MCF 10A (cell line): ENCODE data around the gene CEP192. TPM values are rescaled to one million over a fixed set of nuclear protein-coding genes. Genes with fewer than 3 reads are reported as not detected.

Experiments used
- BruUV-seq: library from RNA; stranded (reverse); fragments of 400-500 nt; replicated peaks from 2 replicates; lab custom pipeline; 2021; lab: Mats Ljungman, UMichigan
- CTCF ChIA-PET: fragments of 300-600 bp; sonication (Branson Sonifier 250); formaldehyde crosslinking; extraction: SDS; loops from one replicate; lab custom pipeline; 2021; ENCODE audit warnings: antibody characterized with exemption, inconsistent platforms; lab: Yijun Ruan, JAX
- POLR2A ChIA-PET: fragments of 300-600, 350-650 bp; sonication (Branson Sonifier 250); formaldehyde crosslinking; extraction: SDS; loops from one replicate; lab custom pipeline; 2020; ENCODE audit warnings: antibody characterized with exemption, inconsistent platforms; lab: Yijun Ruan, JAX
- DNase-seq: peaks from one replicate; pipeline ENCODE4 v3.0.0-alpha.2; 2018; ENCODE audit not compliant: unreplicated experiment
- H3K27ac Mint-ChIP-seq: one replicate; pipeline ENCODE4 v1.8.0; 2022; ENCODE audit warnings: mild to moderate bottlenecking, low read depth, mixed read lengths; ENCODE audit not compliant: unreplicated experiment
- H3K27me3 Mint-ChIP-seq: one replicate; pipeline ENCODE4 v1.8.0; 2022; ENCODE audit warnings: mixed read lengths; ENCODE audit not compliant: insufficient read depth, unreplicated experiment
- H3K36me3 Mint-ChIP-seq: one replicate; pipeline ENCODE4 v1.8.0; 2022; ENCODE audit warnings: mild to moderate bottlenecking, moderate library complexity, mixed read lengths; ENCODE audit not compliant: insufficient read depth, unreplicated experiment
- H3K4me1 Mint-ChIP-seq: one replicate; pipeline ENCODE4 v1.8.0; 2022; ENCODE audit warnings: mixed read lengths; ENCODE audit not compliant: insufficient read depth, unreplicated experiment
- H3K4me3 Mint-ChIP-seq: one replicate; pipeline ENCODE4 v1.8.0; 2022; ENCODE audit warnings: mild to moderate bottlenecking, moderate library complexity, mixed read lengths; ENCODE audit not compliant: unreplicated experiment
- H3K9me3 Mint-ChIP-seq: one replicate; pipeline ENCODE4 v1.8.0; 2022; ENCODE audit warnings: mixed read lengths; ENCODE audit not compliant: unreplicated experiment
- intact Hi-C: fragments of 100-400 bp; cut with micrococcal nuclease; formaldehyde crosslinking; loops from 2 replicates; pipeline ENCODE4 v1.14.1; 2022
- total RNA-seq: library from RNA; stranded (reverse); gene quantifications from 2 replicates; pipeline ENCODE4 v1.2.3, GENCODE V29; 2022
- TF ChIP-seq, protein P1 (sequence below): fragments of 200-600 bp; IDR thresholded peaks from one replicate; pipeline ENCODE4 v1.8.0; 2022; ENCODE audit warnings: antibody characterized with exemption, mild to moderate bottlenecking; ENCODE audit not compliant: unreplicated experiment

Gene CEP192
- total RNA-seq, 1 experiment from 2014 or later: 14.3 TPM

- TF ChIP-seq, protein P1, sequence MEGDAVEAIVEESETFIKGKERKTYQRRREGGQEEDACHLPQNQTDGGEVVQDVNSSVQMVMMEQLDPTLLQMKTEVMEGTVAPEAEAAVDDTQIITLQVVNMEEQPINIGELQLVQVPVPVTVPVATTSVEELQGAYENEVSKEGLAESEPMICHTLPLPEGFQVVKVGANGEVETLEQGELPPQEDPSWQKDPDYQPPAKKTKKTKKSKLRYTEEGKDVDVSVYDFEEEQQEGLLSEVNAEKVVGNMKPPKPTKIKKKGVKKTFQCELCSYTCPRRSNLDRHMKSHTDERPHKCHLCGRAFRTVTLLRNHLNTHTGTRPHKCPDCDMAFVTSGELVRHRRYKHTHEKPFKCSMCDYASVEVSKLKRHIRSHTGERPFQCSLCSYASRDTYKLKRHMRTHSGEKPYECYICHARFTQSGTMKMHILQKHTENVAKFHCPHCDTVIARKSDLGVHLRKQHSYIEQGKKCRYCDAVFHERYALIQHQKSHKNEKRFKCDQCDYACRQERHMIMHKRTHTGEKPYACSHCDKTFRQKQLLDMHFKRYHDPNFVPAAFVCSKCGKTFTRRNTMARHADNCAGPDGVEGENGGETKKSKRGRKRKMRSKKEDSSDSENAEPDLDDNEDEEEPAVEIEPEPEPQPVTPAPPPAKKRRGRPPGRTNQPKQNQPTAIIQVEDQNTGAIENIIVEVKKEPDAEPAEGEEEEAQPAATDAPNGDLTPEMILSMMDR: peak; percentile 20
- intact Hi-C loops: no loop called here
- H3K27me3 Mint-ChIP-seq: no peaks in the 10 kb centered on the region
- peaks cover 4% of the 10 kb centered on the region for H3K4me1 Mint-ChIP-seq
- H3K36me3 Mint-ChIP-seq: peaks cover 17% of the 10 kb centered on the region
- no peak overlapping the region for H3K4me3 Mint-ChIP-seq
- POLR2A ChIA-PET: no interaction called here
- CTCF ChIA-PET: interaction anchor here (1.7 kb wide), 1 partner anchor 8 kb away, joined by 4 read pairs; no protein-coding TSS in a partner anchor
- BruUV-seq: no TSS peak
- H3K9me3 Mint-ChIP-seq: no peaks in the 10 kb centered on the region
- peak; percentile 67 for DNase-seq
- no peak overlapping the region for H3K27ac Mint-ChIP-seq
These were observed 12.3 kb downstream of the CEP192 start for GRCh38 chr18:13003466-13003896.

GRCh38 chr18:13004396-13004795, 13.2 kb downstream of the CEP192 start:
- no peak overlapping the region for H3K4me3 Mint-ChIP-seq
- no peaks in the 10 kb centered on the region for H3K27me3 Mint-ChIP-seq
- H3K4me1 Mint-ChIP-seq: no peaks in the 10 kb centered on the region
- TF ChIP-seq, protein P1: no peak
- no TSS peak for BruUV-seq
- H3K36me3 Mint-ChIP-seq: peaks cover 26% of the 10 kb centered on the region
- CTCF ChIA-PET: interaction anchor here (0.8 to 1.7 kb wide), 3 partner anchors 9 to 526 kb away, joined by 4 read pairs; no protein-coding TSS in a partner anchor
- POLR2A ChIA-PET: no interaction called here
- intact Hi-C loops: no loop called here
- no peak overlapping the region for H3K27ac Mint-ChIP-seq
- no peak for DNase-seq
- H3K9me3 Mint-ChIP-seq: no peaks in the 10 kb centered on the region

GRCh38 chr18:13005289-13005688, 14.1 kb downstream of the CEP192 start:
- no TSS peak for BruUV-seq
- intact Hi-C loops: no loop called here
- ChIA-PET POLR2A (interaction anchor here (1.7 kb wide), 1 partner anchor 15 kb away, joined by 4 read pairs; no protein-coding TSS in a partner anchor), CTCF (interaction anchor here (1.5 to 1.7 kb wide), 2 partner anchors 10 to 525 kb away, joined by 4 read pairs; no protein-coding TSS in a partner anchor)
- Mint-ChIP-seq H3K4me3 (no peak overlapping the region), H3K27me3 (no peaks in the 10 kb centered on the region), H3K9me3 (no peaks in the 10 kb centered on the region), H3K27ac (no peak overlapping the region), H3K36me3 (peaks cover 35% of the 10 kb centered on the region), H3K4me1 (no peaks in the 10 kb centered on the region)
- TF ChIP-seq, protein P1: no peak
- DNase-seq: no peak

- peaks cover 43% of the 10 kb centered on the region for H3K36me3 Mint-ChIP-seq
- H3K4me3 Mint-ChIP-seq: no peak overlapping the region
- H3K9me3 Mint-ChIP-seq: no peaks in the 10 kb centered on the region
- intact Hi-C loops: no loop called here
- CTCF ChIA-PET: interaction anchor here (0.6 kb wide), 1 partner anchor 51 kb away, joined by 3 read pairs; no protein-coding TSS in a partner anchor
- BruUV-seq: no TSS peak
- TF ChIP-seq, protein P1: no peak
- no peaks in the 10 kb centered on the region for H3K4me1 Mint-ChIP-seq
- H3K27me3 Mint-ChIP-seq: no peaks in the 10 kb centered on the region
- no peak overlapping the region for H3K27ac Mint-ChIP-seq
- POLR2A ChIA-PET: interaction anchor here (1.0 to 1.7 kb wide), 2 partner anchors 13 to 16 kb away, joined by 4 read pairs; partner anchors contain the start of gene CEP192
- DNase-seq: no peak
These were observed 15.5 kb downstream of the CEP192 start for GRCh38 chr18:13006531-13007247.
